Upper lobe of left lung (tissue), 4 donors: ENCODE results near the gene SLC12A6.

Source experiments
- EP300 ChIP-seq, 4 donors: sonication (generic); formaldehyde crosslinking; IDR thresholded peaks; one replicate each; pipeline ENCODE4 v1.5.1; 2017; ENCODE audit warnings: antibody characterized with exemption in 4 of 4, control low read depth in 2 of 4
- POLR2AphosphoS5 ChIP-seq, 2 donors: sonication (generic); formaldehyde crosslinking; IDR thresholded peaks; one replicate each; pipeline ENCODE4 v1.5.1; 2017; ENCODE audit warnings: antibody characterized with exemption in 2 of 2
- TF ChIP-seq, protein P1 (sequence below), 6 experiments: fragments of 450-650 bp in 4 of 6; fragments of 200-600 bp in 2 of 6; sonication (generic) in 2 of 6; IDR thresholded peaks; one replicate each; pipeline ENCODE4 v1.5.1; 2016 to 2019; ENCODE audit warnings: antibody characterized with exemption in 6 of 6

DNA sequence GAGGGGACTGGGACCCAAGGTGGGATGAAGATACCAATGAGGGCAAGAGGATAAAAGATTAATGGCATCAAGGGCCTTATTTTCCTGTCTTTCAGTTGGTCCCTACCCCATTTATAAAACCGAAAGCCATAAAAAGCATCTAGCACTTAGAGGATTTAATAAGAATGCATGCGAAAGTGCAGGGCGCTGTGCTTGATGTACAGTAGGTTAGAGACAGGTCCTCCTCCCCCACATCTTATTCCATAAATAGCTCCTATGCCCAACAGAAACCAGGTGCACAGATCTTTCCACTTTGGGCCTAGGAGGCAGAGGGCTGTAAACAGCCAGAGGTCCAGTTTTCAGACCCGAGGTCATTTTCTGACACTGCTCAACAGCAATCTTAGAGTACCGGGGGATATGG, 28.3 kb upstream of the SLC12A6 start:
- TF ChIP-seq EP300 (IDR thresholded peaks at IDR 0.05) (no peak), POLR2AphosphoS5 (IDR thresholded peaks at IDR 0.05) (no peak)
- TF ChIP-seq, protein P1, sequence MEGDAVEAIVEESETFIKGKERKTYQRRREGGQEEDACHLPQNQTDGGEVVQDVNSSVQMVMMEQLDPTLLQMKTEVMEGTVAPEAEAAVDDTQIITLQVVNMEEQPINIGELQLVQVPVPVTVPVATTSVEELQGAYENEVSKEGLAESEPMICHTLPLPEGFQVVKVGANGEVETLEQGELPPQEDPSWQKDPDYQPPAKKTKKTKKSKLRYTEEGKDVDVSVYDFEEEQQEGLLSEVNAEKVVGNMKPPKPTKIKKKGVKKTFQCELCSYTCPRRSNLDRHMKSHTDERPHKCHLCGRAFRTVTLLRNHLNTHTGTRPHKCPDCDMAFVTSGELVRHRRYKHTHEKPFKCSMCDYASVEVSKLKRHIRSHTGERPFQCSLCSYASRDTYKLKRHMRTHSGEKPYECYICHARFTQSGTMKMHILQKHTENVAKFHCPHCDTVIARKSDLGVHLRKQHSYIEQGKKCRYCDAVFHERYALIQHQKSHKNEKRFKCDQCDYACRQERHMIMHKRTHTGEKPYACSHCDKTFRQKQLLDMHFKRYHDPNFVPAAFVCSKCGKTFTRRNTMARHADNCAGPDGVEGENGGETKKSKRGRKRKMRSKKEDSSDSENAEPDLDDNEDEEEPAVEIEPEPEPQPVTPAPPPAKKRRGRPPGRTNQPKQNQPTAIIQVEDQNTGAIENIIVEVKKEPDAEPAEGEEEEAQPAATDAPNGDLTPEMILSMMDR (IDR thresholded peaks at IDR 0.05) = no peak
